HG03558 (cell line): Measurements from ENCODE around the gene GADD45G.

Experiments used
- ATAC-seq: cut with Tn5 transposase; IDR thresholded peaks from one replicate; pipeline ENCODE4 v1.9.1; 2021; ENCODE audit warnings: moderate number of reproducible peaks; ENCODE audit not compliant: unreplicated experiment; ENCODE audit errors: extremely low read depth

GADD45G gene

GRCh38 chr9:89606624-89607311 lies 2.0 kb downstream of the GADD45G start:
- no peak for ATAC-seq

GRCh38 chr9:89608641-89609335 lies 4.0 kb downstream of the GADD45G start:
- ATAC-seq, result no peak

DNA sequence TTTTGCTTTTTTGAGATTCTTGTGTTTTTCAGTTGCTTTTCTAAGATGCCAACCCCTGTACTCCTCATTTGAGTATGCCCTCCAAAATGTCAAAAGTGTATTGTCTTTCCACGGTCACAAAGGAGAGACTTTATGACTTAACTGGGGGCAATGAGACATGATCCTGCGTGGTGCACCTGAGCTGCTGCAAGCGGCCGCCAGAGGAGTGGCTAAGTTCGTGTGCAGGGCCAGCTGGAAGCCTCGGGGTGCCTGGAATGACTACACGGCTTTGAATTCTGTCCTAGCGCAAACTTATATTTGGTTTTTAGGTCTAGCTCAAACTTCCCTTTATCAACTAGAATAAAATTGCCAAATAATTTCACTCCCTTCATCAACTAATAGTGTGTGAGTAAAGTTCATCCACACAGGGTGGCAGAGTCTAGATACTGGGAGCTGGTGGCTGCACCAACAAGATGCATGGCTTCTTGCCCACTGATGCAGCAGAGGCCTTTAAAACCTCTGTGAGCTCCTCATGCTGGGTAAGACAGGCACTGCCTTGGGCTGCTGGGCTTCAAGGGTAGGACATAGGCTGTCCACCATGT lies 4.7 kb downstream of the GADD45G start:
- no peak for ATAC-seq

DNA sequence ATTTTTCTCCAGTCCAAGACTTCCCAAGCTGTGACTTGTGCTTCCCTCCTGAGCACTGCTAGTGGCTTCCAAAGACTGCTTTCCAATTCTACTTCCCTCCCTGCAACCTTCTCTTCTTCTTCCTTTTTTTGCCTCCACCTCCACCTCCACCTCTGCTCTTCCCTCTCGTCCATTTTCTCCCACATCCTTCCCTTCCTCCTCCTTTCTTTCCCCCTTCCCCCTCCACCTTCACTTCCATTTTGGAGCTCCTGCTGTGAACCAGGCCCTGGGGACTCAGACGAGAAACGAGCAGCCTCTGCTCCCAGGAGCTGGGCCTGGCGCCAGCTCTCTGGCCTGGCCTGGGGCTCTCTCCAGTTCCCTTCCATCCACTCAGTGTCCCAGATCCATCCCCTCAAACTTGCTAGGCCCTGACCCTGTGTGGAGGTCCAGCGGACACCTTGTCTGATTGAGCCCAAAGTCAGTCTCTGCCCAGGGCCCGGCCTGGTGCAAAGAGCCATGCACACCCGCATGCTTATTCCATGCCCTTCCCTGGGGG lies 5.6 kb downstream of the GADD45G start:
- ATAC-seq, result no peak

DNA sequence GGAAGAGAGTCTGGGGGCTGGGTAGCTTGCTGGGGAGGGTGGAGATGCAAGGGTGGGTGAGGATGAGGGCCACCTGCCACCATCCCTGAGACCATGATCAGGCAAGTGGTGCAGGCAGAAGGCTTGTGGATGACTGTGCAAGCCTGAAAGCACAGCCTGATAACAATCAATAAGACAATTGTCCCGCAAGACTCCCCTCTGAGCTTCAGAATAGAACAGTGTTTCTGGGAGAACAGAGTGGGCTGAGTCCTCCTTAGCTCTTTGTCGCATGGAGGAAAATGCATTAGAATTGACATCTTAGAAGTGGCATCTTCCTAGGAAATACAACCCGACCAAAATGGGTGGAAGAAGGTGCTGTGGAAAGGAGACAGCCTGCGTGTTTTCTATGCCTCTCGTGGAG lies 6.6 kb downstream of the GADD45G start:
- ATAC-seq, result no peak

GRCh38 chr9:89612566-89613278 lies 7.9 kb downstream of the GADD45G start:
- no peak for ATAC-seq

DNA sequence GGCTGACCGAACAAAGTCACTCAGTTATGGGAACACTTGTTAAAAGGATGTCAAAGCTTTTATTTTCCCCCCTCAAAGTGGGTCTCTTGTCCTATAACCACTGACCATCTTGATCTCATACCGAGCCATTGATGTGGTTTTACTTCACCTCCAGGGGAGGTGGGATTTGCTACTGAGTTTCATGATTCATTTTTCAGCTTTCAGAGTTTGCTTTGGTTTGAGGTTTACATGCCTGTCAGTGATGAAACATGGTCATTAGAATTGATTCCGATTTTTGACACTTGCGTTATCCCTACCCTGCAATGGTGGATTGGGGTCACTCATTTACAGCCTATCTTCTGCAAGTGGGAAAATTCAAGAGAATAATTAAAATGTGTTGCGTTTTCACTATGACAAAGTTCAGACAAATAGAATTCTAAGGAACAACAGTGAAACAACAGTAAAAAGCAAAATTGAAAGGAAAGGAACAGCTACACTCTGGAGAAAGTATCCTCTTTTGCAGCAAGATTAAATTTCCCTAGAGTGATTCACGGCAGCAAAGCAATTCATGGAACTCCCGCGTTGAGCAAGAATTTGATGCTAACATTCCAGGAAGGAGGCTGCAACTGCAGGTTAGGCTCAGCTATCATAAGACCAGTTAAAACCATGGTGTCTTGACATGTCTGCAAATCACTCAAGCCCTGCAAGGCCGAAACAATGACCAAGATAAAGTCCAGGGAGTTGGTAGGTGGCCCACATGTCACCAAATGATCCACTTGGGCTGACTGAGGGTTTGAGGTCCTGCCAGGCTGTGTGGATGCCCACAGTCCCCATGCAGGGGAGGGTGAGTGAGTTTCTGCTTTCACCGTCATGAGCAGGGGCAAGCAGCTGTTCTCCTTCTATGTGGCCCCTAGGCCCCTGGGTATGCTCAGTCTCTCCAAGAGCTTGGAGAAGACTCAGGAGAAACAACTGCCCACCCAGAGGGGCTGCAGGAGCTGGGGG lies 9.4 kb downstream of the GADD45G start:
- ATAC-seq, result no peak

- no peak for ATAC-seq
These were observed 10.8 kb downstream of the GADD45G start for GRCh38 chr9:89615661-89616060.

GRCh38 chr9:89616411-89616810 lies 11.6 kb downstream of the GADD45G start:
- no peak for ATAC-seq

DNA sequence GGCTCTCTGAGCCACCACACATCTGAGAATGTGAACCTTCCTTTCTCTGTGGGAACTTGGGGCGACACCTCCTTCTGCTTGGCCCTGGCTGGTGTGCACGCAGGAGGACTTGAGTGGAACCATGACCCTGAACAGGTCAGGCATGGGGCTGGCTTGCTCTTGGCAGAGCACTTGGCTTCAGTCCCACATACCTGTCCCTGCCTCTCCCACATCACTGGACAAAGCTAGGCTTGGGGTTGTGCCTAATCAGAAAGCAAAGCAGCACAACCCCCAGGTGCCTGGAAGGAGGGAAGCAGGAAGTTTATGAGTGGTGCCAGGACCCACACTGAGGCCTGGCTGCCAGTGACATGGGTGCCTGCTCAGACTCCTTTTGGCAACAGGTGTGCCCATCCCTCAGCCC lies 13.2 kb downstream of the GADD45G start:
- no peak for ATAC-seq

- no peak for ATAC-seq
These were observed 14.2 kb downstream of the GADD45G start for GRCh38 chr9:89619019-89619418.

DNA sequence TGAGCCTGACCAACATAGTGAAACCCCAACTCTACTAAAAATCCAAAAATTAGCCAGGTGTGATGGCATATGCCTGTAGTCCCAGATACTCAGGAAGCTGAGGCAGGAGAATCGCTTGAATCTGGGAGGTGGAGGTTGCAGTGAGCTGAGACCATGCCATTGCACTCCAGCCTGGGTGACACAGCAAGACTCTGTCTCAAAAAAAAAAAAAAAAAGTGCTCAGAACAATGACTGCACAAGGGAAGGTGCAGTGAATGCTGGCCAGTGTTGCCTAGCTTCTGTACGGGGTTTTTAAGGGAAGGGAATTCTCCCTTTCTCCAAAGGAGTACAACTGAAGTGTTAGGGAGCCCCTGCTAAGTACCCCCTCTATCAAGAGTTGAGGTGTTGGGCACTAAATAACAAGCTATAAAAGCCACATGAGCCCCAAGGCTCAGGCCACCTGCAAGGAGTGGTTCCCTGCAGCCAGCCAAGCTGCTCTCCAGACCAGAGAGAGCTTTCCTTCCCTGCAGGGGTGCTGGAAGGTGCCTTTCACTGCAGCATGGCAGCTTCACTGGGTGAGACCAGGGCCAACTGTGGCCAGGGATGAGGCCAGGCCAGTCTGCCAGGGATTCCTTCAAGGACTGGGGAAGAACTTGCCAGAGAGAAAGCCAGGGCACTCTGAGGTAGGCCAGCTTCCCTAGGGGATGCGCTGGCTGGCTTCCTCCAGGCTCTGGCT lies 14.8 kb downstream of the GADD45G start:
- ATAC-seq, result no peak

GRCh38 chr9:89621031-89621430 lies 16.2 kb downstream of the GADD45G start:
- ATAC-seq, result no peak

GRCh38 chr9:89621676-89622075 lies 16.9 kb downstream of the GADD45G start:
- ATAC-seq, result no peak

DNA sequence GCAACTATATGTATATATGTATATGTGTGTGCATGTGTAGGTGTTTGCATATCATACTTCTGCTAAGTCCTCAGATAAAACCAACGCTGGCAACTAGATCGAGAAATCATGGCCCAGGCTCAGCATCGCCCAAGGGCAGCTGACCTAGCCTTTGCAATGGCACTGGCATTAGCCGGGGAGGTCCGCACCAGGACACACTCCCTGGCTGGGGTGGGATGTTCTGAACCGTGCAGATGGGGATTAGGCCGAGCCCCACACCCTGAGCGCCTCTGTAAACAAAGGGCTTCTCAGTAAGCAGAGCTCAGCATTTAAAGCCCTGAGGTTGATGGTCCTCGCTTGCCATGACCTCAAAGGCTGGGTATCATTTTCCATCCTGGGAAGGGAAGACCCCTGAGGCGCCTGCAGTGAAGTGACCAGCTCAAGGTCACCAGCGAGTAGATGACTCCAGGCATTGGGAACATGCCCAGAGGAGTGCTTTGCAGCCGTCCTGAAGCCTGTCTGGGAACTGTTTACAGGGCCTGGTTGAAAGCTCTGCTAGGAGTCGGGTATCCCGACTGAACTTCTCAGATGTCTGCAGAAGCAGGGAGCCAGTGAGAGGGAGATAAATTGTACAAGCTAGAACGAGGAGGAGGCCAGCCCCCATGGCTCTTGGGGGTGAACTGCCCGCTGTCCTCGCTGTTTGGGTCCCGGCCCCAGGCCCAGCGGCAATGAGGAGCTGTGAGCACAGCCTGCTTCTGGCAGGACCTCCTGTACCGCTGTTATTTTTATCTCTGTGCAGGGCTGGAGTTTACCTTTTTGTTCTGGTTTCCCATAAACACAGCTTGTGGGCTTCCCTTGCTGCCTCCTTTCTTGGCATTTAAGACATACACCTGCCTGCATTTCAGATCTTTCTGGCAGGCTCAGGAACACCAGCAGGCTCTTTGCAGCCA lies 18.4 kb downstream of the GADD45G start:
- ATAC-seq, result no peak

- no peak for ATAC-seq
These were observed 19.2 kb downstream of the GADD45G start for GRCh38 chr9:89623925-89624420.

GRCh38 chr9:89625721-89626687 lies 21.2 kb downstream of the GADD45G start:
- ATAC-seq, result no peak
